Hematopoietic multipotent progenitor cell treated with erythropoietin and hydrocortisone succinate and interleukin-3 and kit ligand, for 4 days (in vitro differentiated cells): Measurements from ENCODE around the gene SUCO.

ENCODE experiments used
- DNase-seq: peaks from one replicate; pipeline ENCODE4 v3.0.0-alpha.2; 2015

The SUCO gene

DNA sequence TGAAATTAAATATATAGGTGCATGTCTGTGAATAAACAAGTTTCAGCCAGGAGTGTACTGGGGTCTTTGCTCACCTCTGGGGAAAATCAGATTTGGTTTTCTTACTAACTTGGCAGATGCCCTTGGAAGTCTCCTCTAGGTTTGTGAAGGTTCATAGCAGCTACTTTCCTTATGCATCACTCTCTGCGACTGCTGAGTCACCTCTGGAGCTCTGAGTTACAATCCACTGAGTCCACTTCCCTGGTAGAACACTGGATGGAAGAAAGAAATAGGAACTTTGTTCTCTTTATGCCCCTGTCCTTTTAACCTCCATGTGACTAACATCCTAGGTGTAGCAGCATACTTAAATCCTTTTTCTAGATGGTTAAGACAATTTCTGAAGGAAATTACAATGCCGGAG is 121.6 kb downstream of the SUCO start:
- no peak for DNase-seq

DNA sequence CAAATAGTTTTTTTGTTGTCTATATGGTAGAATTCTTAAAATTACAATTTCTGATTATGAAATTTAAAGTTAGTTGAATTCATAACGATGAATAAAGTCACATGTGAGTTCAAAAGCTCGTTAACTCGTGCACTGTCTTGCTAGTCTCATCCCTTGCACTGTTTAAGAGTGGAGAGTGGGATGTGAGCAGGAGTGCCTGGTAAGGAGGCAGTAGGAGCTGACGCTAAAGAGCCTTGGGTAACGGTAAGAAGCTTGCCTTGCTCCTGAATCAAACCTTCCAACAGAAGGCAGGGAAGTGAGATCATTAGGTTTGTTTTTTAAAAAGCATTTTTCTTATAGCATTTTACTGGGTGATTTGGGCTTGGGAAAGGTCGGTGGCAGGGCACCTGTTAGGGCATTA is 123.6 kb downstream of the SUCO start:
- DNase-seq: no peak

DNA sequence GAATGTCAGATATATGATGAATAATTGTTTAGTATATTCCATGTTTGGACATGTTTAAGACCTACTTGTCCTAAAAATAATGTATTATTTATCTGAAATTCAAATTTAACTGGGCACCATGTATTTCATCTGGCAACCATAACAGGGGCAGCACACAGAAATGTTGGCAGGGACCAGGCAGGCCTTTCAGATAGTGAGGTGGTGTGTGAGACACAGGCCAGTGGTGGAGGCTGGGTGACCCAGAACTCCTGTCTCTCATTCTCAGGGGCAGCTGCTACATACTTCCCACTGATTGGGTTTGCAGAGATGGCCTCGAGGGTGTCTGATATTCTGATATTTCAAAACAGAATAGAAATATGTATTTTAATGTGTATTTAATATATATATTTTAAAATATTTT is 124.6 kb downstream of the SUCO start:
- no peak for DNase-seq

DNA sequence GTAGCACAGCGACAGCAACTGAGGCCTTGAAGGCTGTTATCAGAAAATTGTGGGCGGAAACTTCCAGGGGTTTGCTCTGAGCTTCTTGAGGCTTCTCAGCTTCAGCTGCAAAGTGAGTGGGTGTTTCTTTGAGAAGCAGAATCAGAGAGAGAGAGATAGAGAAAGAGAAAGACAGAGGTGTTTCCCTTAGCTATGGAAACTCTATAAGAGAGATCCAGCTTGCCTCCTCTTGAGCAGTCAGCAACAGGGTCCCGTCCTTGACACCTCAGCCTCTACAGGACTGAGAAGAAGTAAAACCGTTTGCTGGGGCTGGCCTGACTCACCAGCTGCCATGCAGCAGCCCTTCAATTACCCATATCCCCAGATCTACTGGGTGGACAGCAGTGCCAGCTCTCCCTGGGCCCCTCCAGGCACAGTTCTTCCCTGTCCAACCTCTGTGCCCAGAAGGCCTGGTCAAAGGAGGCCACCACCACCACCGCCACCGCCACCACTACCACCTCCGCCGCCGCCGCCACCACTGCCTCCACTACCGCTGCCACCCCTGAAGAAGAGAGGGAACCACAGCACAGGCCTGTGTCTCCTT is 126.0 kb downstream of the SUCO start, which contains the start of gene FASLG:
TSS of gene FASLG (plus strand) at position 233 of the 583 bp plus-strand sequence. CDS start at position 332, 99 bp downstream.
- peak; percentile 30 for DNase-seq

- no peak for DNase-seq
Measured at GRCh38 chr1:172661107-172661506, 128.2 kb downstream of the SUCO start.
